Measurements from ENCODE around the gene RPL35.
"Not testable (repeated sequence)": the region's sequence is repeated elsewhere in the genome, so short reads cannot be mapped to it uniquely, and the experiment has no call there.

RPL35 gene

GRCh38 chr9:124852121-124852828 lies 9.5 kb downstream of the RPL35 start:
- no peak for DNase-seq

- DNase-seq: no peak
Observed at GRCh38 chr9:124849801-124850200, 12.0 kb downstream of the RPL35 start.

GRCh38 chr9:124846969-124847368 lies 14.8 kb downstream of the RPL35 start:
- no peak for DNase-seq

- DNase-seq: not testable (repeated sequence)
Observed at GRCh38 chr9:124846467-124846866, 15.3 kb downstream of the RPL35 start.

GRCh38 chr9:124844291-124844690 lies 17.5 kb downstream of the RPL35 start:
- DNase-seq: no peak

DNA sequence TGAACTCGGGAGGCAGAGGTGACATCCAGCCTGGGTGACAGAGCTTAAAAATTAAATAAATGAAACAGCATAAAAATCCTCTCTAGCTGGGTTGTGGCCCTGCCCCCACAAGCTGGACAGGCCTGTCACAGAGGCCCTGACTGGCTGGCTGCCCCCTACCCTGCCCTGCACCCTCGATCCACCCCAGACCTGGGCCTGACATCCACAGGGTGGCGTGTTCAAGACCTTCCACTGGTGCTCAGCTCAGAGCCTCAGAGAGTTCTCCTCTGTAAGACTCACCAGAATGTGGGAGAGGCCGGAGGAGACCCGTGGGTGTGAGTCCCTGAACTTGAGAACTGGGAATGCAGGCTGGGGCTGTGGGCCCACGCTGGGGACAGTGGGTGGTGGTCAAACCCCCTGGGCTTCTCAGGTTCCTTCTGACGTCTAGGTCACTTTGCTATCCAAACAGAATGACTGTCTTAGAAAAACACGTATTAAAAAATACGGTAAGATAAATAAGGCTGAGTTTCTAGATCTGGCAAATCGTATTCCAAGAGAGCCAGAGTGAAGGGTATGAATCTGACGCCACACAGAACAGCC lies 18.2 kb downstream of the RPL35 start:
- DNase-seq: no peak

- no peak for DNase-seq
Observed at GRCh38 chr9:124841075-124841821, 20.5 kb downstream of the RPL35 start.

DNA sequence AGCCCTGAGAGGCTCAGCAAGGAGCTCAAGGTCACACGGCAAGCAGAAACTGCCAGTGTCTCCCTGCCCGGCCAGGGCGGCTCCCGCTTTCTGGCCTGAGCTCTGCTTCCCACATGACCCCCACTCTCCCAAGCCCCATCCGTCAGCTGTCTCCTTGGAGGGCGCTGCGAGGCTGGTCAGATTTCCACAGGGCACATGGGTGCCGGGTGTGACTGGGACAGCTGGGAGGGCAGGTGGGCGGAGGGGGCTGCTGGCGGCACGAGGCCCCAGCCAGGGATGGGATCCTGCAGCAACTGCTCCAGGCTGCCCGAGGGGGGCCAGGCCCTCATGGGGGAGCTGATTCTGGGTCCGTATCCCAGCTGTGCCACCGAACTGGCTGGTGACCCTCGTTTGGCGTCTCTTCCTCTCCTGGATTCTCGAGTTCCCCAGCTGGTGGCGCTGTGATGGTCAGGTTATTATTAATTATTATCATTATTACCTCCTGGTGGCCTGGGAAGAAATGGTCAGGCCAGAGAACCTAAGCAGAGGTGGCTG lies 21.4 kb downstream of the RPL35 start:
- peak; percentile 47 for DNase-seq

- DNase-seq: no peak
Observed at GRCh38 chr9:124839612-124840299, 22.0 kb downstream of the RPL35 start.

- DNase-seq: not testable (repeated sequence)
Observed at GRCh38 chr9:124838567-124839275, 23.0 kb downstream of the RPL35 start.

- not testable (repeated sequence) for DNase-seq
Observed at GRCh38 chr9:124838132-124838531, 23.6 kb downstream of the RPL35 start.

- DNase-seq: peak; percentile 76
Observed at GRCh38 chr9:124835026-124835557, 26.7 kb downstream of the RPL35 start.

DNA sequence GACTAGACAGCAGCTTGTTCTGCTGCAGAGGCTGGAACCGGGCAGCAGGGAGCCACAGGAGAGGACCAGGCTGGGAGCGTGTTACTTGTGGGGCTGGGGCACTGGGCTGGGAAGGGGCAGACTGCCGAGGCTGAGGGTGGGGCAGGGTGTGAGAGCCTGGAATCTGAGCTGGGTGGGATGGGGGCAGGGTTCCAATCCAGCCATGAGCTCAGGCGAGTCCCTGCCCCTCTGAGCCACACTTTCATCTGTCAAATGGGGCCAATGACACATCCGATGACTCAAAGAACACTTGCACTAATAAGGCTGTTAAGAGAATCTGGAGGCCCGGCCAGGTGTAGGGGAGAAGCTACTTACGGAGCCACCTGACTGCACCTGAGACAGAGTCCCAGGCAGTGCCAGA lies 27.2 kb downstream of the RPL35 start:
- no peak for DNase-seq

DNA sequence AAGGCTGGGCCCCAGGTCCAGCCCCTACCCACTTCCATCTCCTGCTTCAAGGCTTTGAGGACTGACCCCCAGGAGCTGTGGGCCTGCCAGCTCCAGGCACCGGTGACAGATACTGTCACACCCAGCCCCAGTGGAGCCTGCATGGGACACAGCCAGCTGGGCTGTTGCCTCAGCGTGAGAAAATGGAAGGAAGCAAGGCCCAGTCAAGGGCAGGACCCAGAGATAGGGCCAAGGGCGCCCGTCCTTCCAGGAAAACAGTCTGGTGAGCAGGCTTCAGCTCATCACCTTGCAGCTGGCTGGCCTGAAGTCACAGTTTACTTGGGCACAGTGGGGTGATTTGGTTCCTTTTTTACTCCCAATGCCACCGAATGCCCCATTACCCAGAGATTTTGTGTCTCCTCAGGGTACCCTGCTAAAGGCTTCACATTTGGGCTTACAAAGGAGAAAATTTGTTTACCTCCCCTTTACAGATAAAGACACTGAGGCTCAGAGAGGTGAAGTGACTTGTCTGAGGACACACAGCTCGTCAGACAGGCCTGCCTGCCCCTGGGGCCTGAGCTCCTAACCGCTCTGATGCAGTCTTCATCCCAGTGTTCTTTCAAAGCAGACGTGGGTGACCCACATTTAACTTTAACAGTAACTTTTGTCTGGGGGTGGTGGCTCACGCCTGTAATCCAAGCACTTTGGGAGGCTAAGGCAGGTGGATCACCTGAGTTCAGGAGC lies 30.0 kb downstream of the RPL35 start:
- no peak for DNase-seq

DNA sequence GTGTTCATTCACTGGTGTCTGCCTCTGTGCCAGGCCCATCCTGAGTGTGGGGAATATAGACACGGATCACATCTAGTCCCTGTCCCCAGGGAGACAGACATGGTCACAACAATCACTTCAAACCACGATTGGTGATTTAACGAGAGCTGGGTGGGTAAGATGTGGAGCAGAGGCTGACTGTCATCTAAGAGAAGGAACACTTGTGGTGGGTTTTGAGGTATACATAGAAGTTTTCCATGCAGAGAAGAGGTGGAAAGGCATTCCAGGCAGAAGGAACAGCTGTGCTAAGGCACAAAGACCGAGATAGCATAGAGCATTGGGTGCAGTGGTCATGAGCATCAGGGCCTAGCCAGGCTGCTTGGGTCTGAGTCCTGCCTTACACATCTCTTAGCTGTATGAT lies 31.2 kb downstream of the RPL35 start:
- no peak for DNase-seq

- DNase-seq: no peak
Observed at GRCh38 chr9:124829334-124829669, 32.5 kb downstream of the RPL35 start.

DNA sequence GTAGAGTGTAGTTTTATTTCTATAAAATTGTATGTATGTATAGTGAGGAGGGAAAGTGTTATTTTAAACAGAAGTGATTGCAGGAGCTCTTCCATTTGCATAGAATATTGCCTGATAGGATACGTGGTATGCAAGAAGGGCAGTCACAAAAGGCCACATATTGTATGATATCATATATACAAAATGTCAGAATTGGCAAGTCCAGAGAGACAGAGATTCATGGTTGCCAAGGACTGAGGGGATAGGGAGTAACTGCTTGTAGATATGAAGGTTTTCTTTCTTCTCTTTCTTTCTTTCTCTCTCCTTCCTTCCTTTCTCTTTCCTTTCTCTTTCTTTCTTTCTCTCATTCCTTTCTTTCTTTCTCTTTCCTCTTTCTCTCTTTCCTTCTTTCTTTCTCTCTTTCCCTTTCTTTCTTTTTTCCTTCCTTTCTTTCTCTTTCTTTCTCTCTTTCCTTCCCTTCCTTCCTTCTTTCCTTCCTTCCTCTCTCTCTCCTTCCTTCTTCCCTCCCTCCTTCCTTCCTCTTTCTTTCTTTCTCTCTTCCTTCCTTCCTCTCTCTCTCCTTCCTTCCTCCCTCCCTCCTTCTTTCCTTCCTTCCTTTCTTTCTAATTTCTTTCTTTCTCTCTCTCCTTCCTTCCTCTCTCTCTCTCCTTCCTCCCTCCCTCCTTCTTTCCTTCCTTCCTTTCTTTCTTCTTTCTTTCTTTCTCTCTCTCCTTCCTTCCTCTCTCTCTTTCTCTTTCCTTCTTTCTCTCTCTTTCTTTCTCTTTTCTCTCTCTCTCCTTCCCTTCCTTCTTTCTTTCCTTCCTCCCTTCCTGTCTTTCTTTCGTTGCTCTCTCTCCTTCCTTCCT lies 33.0 kb downstream of the RPL35 start:
- DNase-seq: no peak

DNA sequence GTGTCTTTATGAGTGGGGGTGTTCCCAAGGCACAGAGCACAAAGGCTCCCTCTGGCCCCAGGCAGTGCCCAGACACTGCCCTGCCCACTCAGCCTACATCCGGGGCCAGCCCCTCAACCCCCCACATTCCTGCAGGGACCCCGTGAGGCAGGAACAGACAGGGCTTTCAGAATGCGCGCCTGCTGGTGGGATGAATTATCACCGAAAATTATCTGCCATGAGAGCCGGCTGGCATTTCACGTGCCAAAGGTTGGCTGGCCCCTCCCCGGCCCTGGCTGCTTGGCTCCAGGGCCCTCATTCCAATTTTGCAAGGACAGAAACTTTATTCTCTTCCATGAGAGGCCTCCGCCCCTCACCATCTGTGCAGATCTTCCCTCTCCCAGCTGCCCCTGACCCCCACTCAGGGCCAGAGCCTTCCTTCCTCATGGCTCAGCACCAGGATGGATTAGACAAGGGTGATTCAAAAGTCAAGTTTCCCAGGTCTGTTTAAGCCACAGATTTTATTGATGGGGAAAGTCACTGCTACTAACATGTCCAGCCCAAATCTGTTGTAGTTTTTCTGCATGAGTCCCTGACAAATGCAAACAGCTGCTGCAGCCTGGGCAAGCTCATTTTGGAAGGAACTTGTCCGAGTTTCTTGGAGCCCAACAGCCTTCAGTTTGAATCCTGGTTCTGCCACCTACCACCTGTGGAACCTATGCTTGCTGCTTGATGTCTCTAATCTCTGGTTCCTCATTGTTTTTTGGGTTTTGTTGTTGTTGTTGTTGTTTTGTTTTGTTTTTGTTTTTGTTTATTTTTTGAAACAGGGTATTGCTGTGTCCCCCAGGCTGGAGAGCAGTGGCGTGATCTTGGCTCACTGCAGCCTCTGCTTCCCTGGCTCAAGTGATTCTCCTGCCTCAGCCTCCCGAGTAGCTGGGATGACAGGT lies 40.8 kb downstream of the RPL35 start:
- peak; percentile 67 for DNase-seq

- DNase-seq: no peak
Observed at GRCh38 chr9:124818431-124819281, 43.1 kb downstream of the RPL35 start.

All from NCI-H524 treated with DMSO at 0.1 percent for 48 hours (cell line).